Naive thymus-derived CD4-positive, alpha-beta T cell (primary cell): Measurements from ENCODE around the gene CELSR2. TPM values are rescaled to one million over a fixed set of nuclear protein-coding genes. Genes with fewer than 3 reads are reported as not detected.

ENCODE experiments used
- ATAC-seq: fragments of 150-1000 bp; cut with Tn5 transposase; 2 replicates; pipeline ENCODE4 v1.10.0; 2021; ENCODE audit warnings: mild to moderate bottlenecking, moderate library complexity
- CTCF ChIA-PET: fragments of 350-600 bp; sonication (Branson Sonifier 250); formaldehyde crosslinking; loops from one replicate; lab custom pipeline; 2021; ENCODE audit warnings: antibody characterized with exemption; lab: Charles Lee
- POLR2A ChIA-PET: fragments of 350-600 bp; sonication (Branson Sonifier 250); formaldehyde crosslinking; loops from one replicate; lab custom pipeline; 2021; ENCODE audit warnings: antibody characterized with exemption, inconsistent platforms; lab: Charles Lee
- DNase-seq, 9 donors: peaks; one replicate each; pipeline versions ENCODE4 v3.0.0 to v3.0.0-alpha.2; 2020 to 2022; ENCODE audit warnings: mixed read lengths in 1 of 9
- H3K27ac ChIP-seq: one replicate; pipeline ENCODE4 v1.7.0; 2013; ENCODE audit warnings: mild to moderate bottlenecking, low read depth, low read length, moderate library complexity
- H3K27me3 ChIP-seq, 2 donors: one replicate each; pipeline ENCODE4 v1.7.0; 2013; ENCODE audit warnings: low read length in 2 of 2, mild to moderate bottlenecking in 2 of 2, moderate library complexity in 2 of 2; ENCODE audit not compliant: control insufficient read depth in 2 of 2, insufficient read depth in 2 of 2
- H3K36me3 ChIP-seq, 3 experiments: 1 replicate in 2 of 3; 2 replicates in 1 of 3; pipeline ENCODE4 v1.7.0; 2013; ENCODE audit warnings: low read length in 3 of 3, mild to moderate bottlenecking in 3 of 3, moderate library complexity in 1 of 3; ENCODE audit not compliant: insufficient read depth in 3 of 3, control insufficient read depth in 2 of 3
- H3K4me1 ChIP-seq, 2 donors: one replicate each; pipeline ENCODE4 v1.7.0; 2013; ENCODE audit warnings: low read length in 2 of 2, mild to moderate bottlenecking in 2 of 2, moderate library complexity in 1 of 2; ENCODE audit not compliant: control insufficient read depth in 2 of 2, insufficient read depth in 2 of 2
- H3K4me3 ChIP-seq: 2 replicates; pipeline ENCODE4 v1.7.0; 2013; ENCODE audit warnings: mild to moderate bottlenecking, low read length
- H3K9me3 ChIP-seq, 3 experiments: 1 replicate in 2 of 3; 2 replicates in 1 of 3; pipeline ENCODE4 v1.7.0; 2013; ENCODE audit warnings: low read length in 3 of 3; ENCODE audit not compliant: control insufficient read depth in 2 of 3
- H3K27ac Mint-ChIP-seq, 9 donors: one replicate each; pipeline ENCODE4 v1.8.0; 2020 to 2022; ENCODE audit warnings: mixed read lengths in 9 of 9, mild to moderate bottlenecking in 8 of 9, moderate library complexity in 5 of 9, inconsistent platforms in 2 of 9
- H3K27me3 Mint-ChIP-seq, 5 donors: one replicate each; pipeline ENCODE4 v1.8.0; 2021 to 2022; ENCODE audit warnings: mixed read lengths in 5 of 5, mild to moderate bottlenecking in 1 of 5
- H3K36me3 Mint-ChIP-seq, 5 donors: one replicate each; pipeline ENCODE4 v1.8.0; 2020 to 2022; ENCODE audit warnings: mixed read lengths in 5 of 5, mild to moderate bottlenecking in 3 of 5, inconsistent platforms in 1 of 5
- H3K4me1 Mint-ChIP-seq, 7 donors: one replicate each; pipeline ENCODE4 v1.8.0; 2020 to 2022; ENCODE audit warnings: mixed read lengths in 7 of 7, mild to moderate bottlenecking in 3 of 7, inconsistent platforms in 1 of 7
- H3K4me3 Mint-ChIP-seq, 10 donors: one replicate each; pipeline ENCODE4 v1.8.0; 2020 to 2022; ENCODE audit warnings: mild to moderate bottlenecking in 10 of 10, mixed read lengths in 10 of 10, moderate library complexity in 6 of 10, inconsistent platforms in 2 of 10
- H3K9me3 Mint-ChIP-seq, 11 donors: one replicate each; pipeline ENCODE4 v1.8.0; 2020 to 2022; ENCODE audit warnings: mixed read lengths in 11 of 11, mild to moderate bottlenecking in 4 of 11, inconsistent platforms in 1 of 11, moderate library complexity in 1 of 11
- intact Hi-C, 2 donors: fragments of 100-400 bp; cut with micrococcal nuclease; formaldehyde crosslinking; loops; one replicate each; pipeline ENCODE4 v1.15.1; 2023
- polyA plus RNA-seq, 2 donors: library from polyadenylated mRNA; unstranded; fragments of 300-500 nt; fragmentation: Illumina TruSeq; gene quantifications; one replicate each; pipeline ENCODE4 v1.2.3, GENCODE V29; 2021
- total RNA-seq, 6 experiments: library from RNA in 5 of 6; stranded (reverse) in 5 of 6; gene quantifications; 1 replicate in 5 of 6; 2 replicates in 1 of 6; pipeline ENCODE4 v1.2.3 and lab custom pipeline; 2021 to 2026

The CELSR2 gene
- total and polyA plus RNA-seq, 7 experiments from 2014 or later, result 0.17 to 6.4 (median 3.1) TPM

DNA sequence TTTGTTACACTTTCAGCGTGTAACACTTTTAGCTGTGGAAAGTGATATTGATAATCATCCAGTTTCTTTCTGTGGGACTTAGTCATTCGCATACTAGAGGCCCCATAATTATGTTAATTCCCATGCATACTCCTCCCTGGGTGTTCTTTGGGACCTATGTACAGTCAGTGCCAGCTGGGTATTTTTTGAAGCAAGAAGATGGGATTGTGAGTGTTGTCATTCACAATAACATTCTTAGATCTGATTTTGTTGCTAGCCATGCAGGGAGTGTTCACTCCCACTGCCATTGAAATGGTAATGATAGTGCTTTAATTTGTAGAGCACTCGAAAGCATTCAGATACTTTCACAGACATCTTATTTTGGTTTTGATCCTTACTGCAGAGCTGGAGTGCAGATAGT is 24.0 kb upstream of the CELSR2 start:
- Histone ChIP-seq H3K9me3 (no peaks in the 10 kb centered on the region), H3K27me3 (no peaks in the 10 kb centered on the region), H3K36me3 (peaks cover 19 to 55% (median 20%) of the 10 kb centered on the region in 3 experiments), H3K4me1 (peaks cover 3 to 4% of the 10 kb centered on the region in 2 donors), H3K4me3 (no peak overlapping the region), H3K27ac (no peak overlapping the region)
- Mint-ChIP-seq H3K27me3 (no peaks in the 10 kb centered on the region), H3K4me1 (peaks cover 18 to 51% (median 41%) of the 10 kb centered on the region in 7 donors), H3K4me3 (no peak overlapping the region), H3K36me3 (peaks cover 5 to 38% (median 17%) of the 10 kb centered on the region in 5 donors), H3K9me3 (peaks cover 0 to 2% (median 0%) of the 10 kb centered on the region in 11 donors), H3K27ac (peak overlapping the region in 6 of 9 donors; percentile 17 to 59 (median 41))
- ChIA-PET POLR2A (no interaction called here), CTCF (no interaction called here)
- DNase-seq (no peak), ATAC-seq (no peak)
- intact Hi-C loops, result no loop called here

DNA sequence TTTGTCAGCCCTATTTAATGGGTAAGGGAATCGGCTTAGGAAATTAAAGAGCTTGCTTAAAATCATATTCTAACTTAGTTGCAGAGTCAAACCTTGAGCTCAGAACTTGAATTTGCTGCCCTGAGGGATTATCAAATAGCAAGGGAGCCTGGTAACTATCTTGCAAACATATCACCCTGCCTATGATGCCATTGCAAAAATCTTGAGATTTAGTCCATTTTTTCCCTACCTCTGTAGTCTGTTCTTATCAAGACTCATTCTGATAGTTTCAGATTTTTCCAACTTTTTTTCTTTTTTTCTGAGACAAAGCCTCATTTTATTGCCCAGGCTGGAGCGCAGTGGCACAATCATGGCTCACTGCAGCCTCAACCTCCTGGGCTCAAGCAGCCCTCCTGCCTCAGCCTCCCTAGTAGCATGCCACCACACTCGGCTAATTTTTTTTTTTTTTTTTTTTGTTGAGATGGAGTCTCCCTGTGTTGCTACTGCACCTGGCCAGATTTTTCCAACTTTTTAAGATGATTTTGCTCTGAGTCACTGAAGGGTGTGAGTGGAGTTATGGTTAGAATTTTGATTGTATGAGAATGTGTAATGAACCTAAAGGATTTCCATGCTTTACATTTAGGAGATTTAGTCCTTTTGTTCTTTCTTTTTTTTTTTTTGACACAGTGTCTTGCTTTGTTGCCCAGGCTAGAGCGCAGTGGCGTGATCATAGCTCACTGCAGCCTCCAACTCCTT is 23.5 kb upstream of the CELSR2 start:
- DNase-seq (no peak), ATAC-seq (no peak)
- H3K36me3 ChIP-seq, result peaks cover 20 to 61% (median 21%) of the 10 kb centered on the region in 3 experiments
- no peak overlapping the region for H3K4me3 ChIP-seq
- H3K4me1 ChIP-seq, result peaks cover 3 to 4% of the 10 kb centered on the region in 2 donors
- H3K27me3 ChIP-seq, result no peaks in the 10 kb centered on the region
- no peak overlapping the region for H3K27ac ChIP-seq
- intact Hi-C loops, result no loop called here
- Mint-ChIP-seq H3K27ac (peak overlapping the region in 7 of 9 donors; percentile 16 to 59 (median 38)), H3K4me1 (peaks cover 18 to 51% (median 37%) of the 10 kb centered on the region in 7 donors), H3K27me3 (no peaks in the 10 kb centered on the region), H3K36me3 (peaks cover 5 to 42% (median 19%) of the 10 kb centered on the region in 5 donors), H3K4me3 (no peak overlapping the region), H3K9me3 (peaks cover 0 to 2% (median 0%) of the 10 kb centered on the region in 11 donors)
- ChIA-PET POLR2A (no interaction called here), CTCF (interaction anchor here (0.6 kb wide), 1 partner anchor 14 kb away, joined by 3 read pairs; no protein-coding TSS in a partner anchor)
- no peaks in the 10 kb centered on the region for H3K9me3 ChIP-seq

DNA sequence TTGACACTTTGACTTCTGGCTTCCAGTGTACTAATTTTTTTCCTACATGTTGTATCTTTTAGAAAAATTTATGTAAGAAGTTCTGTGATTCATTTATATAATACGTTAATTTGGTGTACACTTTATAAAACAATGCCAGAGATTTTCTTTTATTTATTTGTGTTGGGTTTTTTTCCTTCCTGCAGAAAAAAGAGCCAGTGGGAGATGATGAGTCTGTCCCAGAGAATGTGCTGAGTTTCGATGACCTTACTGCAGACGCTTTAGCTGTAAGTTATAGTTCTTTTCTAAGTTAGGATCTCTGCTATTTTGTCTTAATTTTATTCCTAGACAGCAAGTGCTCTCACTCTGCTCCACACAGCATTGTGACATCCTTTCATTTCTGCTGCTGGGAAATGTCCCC is 21.2 kb upstream of the CELSR2 start:
- Mint-ChIP-seq H3K36me3 (peaks cover 8 to 45% (median 20%) of the 10 kb centered on the region in 5 donors), H3K4me1 (peaks cover 11 to 34% (median 23%) of the 10 kb centered on the region in 7 donors), H3K27me3 (no peaks in the 10 kb centered on the region), H3K9me3 (no peaks in the 10 kb centered on the region), H3K4me3 (no peak overlapping the region), H3K27ac (peak overlapping the region in 4 of 9 donors; percentile 15 to 65 (median 38))
- ATAC-seq (no peak), DNase-seq (no peak)
- H3K36me3 ChIP-seq, result peaks cover 27 to 72% (median 29%) of the 10 kb centered on the region in 3 experiments
- no peaks in the 10 kb centered on the region for H3K9me3 ChIP-seq
- ChIA-PET CTCF (no interaction called here), POLR2A (no interaction called here)
- peaks cover 2 to 4% of the 10 kb centered on the region in 2 donors for H3K4me1 ChIP-seq
- H3K27me3 ChIP-seq, result no peaks in the 10 kb centered on the region
- no peak overlapping the region for H3K27ac ChIP-seq
- no peak overlapping the region for H3K4me3 ChIP-seq
- intact Hi-C loops, result loop anchor here in 1 of 2 donors (2.0 kb wide), 1 partner anchor 13 kb away; no protein-coding TSS in a partner anchor

DNA sequence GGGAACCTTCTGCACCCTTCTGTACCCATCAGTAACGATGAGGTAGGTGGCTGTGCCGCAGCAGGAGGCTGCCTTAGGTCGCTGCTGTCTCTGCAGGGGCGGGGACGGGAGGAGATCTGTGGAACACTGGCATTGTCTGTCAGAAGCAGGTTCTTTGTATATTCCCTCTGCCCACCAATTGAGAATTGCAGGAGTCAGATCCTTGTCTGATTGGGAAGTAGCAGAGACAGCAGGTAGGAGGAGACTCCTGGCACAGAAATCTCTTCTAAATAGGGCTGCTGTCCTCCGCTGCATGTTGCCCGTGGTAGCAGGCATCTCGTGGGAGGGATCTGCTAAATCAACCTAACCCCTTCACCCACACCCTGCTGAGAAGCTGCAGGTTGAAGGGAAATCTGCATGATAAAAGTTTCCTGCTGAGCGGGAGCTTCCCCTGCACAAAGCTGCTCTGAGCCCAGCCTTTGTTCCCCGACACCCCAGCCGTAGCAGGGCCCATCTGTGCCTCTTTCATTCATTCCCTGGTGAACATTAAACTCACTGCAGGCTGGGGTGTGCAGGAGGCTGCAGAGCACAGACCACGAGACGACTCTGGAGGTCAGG is 19.7 kb upstream of the CELSR2 start:
- Histone ChIP-seq H3K27ac (no peak overlapping the region), H3K9me3 (no peaks in the 10 kb centered on the region), H3K4me1 (no peaks in the 10 kb centered on the region), H3K4me3 (no peak overlapping the region), H3K27me3 (no peaks in the 10 kb centered on the region), H3K36me3 (peaks cover 27 to 73% (median 31%) of the 10 kb centered on the region in 3 experiments)
- CTCF ChIA-PET, result no interaction called here
- peaks cover 8 to 39% (median 20%) of the 10 kb centered on the region in 5 donors for H3K36me3 Mint-ChIP-seq
- DNase-seq (no peak), ATAC-seq (no peak)
- H3K27me3 Mint-ChIP-seq, result no peaks in the 10 kb centered on the region
- intact Hi-C loops, result loop anchor here in 1 of 2 donors (2.0 kb wide), 1 partner anchor 15 kb away; no protein-coding TSS in a partner anchor
- no peaks in the 10 kb centered on the region for H3K9me3 Mint-ChIP-seq
- peaks cover 6 to 21% (median 19%) of the 10 kb centered on the region in 7 donors for H3K4me1 Mint-ChIP-seq
- POLR2A ChIA-PET, result no interaction called here
- no peak overlapping the region for H3K4me3 Mint-ChIP-seq
- peak overlapping the region in 1 of 9 donors; percentile 2 for H3K27ac Mint-ChIP-seq

DNA sequence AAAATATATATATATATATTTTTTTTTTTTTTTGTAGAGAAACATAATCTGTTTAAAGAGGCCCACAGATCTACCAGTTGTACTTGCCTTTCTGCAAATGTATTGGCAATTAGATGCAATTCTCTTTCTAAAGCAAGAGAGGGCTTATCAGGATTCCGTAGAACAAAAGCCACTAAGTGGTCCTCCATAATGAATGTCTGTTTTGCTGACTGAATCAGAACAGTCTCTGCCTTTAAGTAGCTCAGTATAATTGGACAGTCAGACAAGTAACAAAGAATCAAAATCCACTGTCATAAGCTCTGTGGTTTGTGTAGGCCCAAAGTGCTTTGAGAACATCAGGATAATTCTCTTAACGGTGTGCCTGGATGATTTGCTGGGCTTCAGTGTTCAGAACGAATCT is 18.3 kb upstream of the CELSR2 start:
- Mint-ChIP-seq H3K27ac (peak overlapping the region in 3 of 9 donors; percentile 26 to 83 (median 28)), H3K36me3 (peaks cover 8 to 47% (median 27%) of the 10 kb centered on the region in 5 donors)

DNA sequence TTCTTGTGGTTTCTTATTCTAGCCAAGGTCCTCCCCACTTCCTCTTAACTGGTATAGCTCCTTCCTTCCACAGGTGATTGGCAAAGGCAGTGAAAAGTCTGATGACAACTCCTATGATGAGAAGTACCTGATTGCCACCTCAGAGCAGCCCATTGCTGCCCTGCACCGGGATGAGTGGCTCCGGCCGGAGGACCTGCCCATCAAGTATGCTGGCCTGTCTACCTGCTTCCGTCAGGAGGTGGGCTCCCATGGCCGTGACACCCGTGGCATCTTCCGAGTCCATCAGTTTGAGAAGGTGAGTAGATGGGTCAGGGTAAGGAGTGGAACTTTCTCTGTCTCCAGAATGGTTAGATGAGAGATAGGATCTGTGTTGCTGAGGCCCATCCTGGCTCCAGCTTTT is 14.2 kb upstream of the CELSR2 start:
- Mint-ChIP-seq H3K27ac (peak overlapping the region in 7 of 9 donors; percentile 10 to 88 (median 42)), H3K27me3 (no peaks in the 10 kb centered on the region), H3K36me3 (peaks cover 8 to 43% (median 24%) of the 10 kb centered on the region in 5 donors), H3K9me3 (no peaks in the 10 kb centered on the region), H3K4me3 (no peak overlapping the region), H3K4me1 (peaks cover 0 to 12% (median 6%) of the 10 kb centered on the region in 7 donors)
- Histone ChIP-seq H3K27me3 (no peaks in the 10 kb centered on the region), H3K4me1 (no peaks in the 10 kb centered on the region), H3K36me3 (peaks cover 20 to 86% (median 32%) of the 10 kb centered on the region in 3 experiments), H3K27ac (no peak overlapping the region), H3K9me3 (no peaks in the 10 kb centered on the region), H3K4me3 (no peak overlapping the region)
- POLR2A ChIA-PET, result no interaction called here
- intact Hi-C loops, result no loop called here
- no peak for ATAC-seq
- CTCF ChIA-PET, result no interaction called here
- DNase-seq, result no peak

More for the DNA sequence above, 18.3 kb upstream of the CELSR2 start:
- DNase-seq (no peak), ATAC-seq (no peak)
- intact Hi-C loops, result no loop called here
- Histone ChIP-seq H3K27me3 (no peaks in the 10 kb centered on the region), H3K4me1 (no peaks in the 10 kb centered on the region), H3K36me3 (peaks cover 38 to 84% (median 42%) of the 10 kb centered on the region in 3 experiments), H3K9me3 (no peaks in the 10 kb centered on the region), H3K4me3 (no peak overlapping the region), H3K27ac (no peak overlapping the region)
- Mint-ChIP-seq H3K4me3 (no peak overlapping the region), H3K9me3 (no peaks in the 10 kb centered on the region), H3K4me1 (peaks cover 7 to 14% (median 12%) of the 10 kb centered on the region in 7 donors), H3K27me3 (no peaks in the 10 kb centered on the region)
- CTCF ChIA-PET, result no interaction called here
- POLR2A ChIA-PET, result no interaction called here
